HG02642 (cell line): Measurements from ENCODE around the gene CLCN7.

Experiments used
- ATAC-seq: cut with Tn5 transposase; IDR thresholded peaks from one replicate; pipeline ENCODE4 v1.9.1; 2021; ENCODE audit warnings: mild to moderate bottlenecking; ENCODE audit not compliant: unreplicated experiment, poor library complexity

CLCN7 gene

GRCh38 chr16:1432388-1433262, 42.2 kb downstream of the CLCN7 start:
- ATAC-seq = no peak

- no peak for ATAC-seq
Measured at GRCh38 chr16:1431497-1432270, 43.1 kb downstream of the CLCN7 start.

GRCh38 chr16:1430759-1431496, 43.9 kb downstream of the CLCN7 start, which contains the start of gene PERCC1:
PERCC1 (plus strand) TSS chr16:1431078; CDS start chr16:1432594, 1,516 bp downstream.
- no peak for ATAC-seq

GRCh38 chr16:1430214-1430758, 44.5 kb downstream of the CLCN7 start:
- no peak for ATAC-seq

GRCh38 chr16:1429631-1430030, 45.2 kb downstream of the CLCN7 start:
- ATAC-seq = no peak

- ATAC-seq = no peak
Measured at GRCh38 chr16:1429012-1429411, 45.8 kb downstream of the CLCN7 start.

GRCh38 chr16:1428511-1428910, 46.3 kb downstream of the CLCN7 start:
- ATAC-seq = no peak

GRCh38 chr16:1427473-1428461, 47.1 kb downstream of the CLCN7 start:
- no peak for ATAC-seq

- no peak for ATAC-seq
Measured at GRCh38 chr16:1426734-1427471, 47.9 kb downstream of the CLCN7 start.

- ATAC-seq = no peak
Measured at GRCh38 chr16:1425616-1426370, 49.0 kb downstream of the CLCN7 start.

- ATAC-seq = no peak
Measured at GRCh38 chr16:1424028-1424427, 50.8 kb downstream of the CLCN7 start.

GRCh38 chr16:1422076-1422475, 52.8 kb downstream of the CLCN7 start:
- no peak for ATAC-seq

GRCh38 chr16:1420111-1420539, 54.7 kb downstream of the CLCN7 start:
- no peak for ATAC-seq

- ATAC-seq = no peak
Measured at GRCh38 chr16:1416521-1416941, 58.3 kb downstream of the CLCN7 start.

GRCh38 chr16:1414532-1415260, 60.1 kb downstream of the CLCN7 start, which contains the start of gene UNKL:
UNKL (minus strand) TSS chr16:1414704; CDS start chr16:1414691, 13 bp downstream.
- ATAC-seq = peak; percentile 56

GRCh38 chr16:1413684-1414531, 60.9 kb downstream of the CLCN7 start:
- peak; percentile 41 for ATAC-seq
